K562 (cell line): ENCODE results near the gene SLC24A3. TPM values are rescaled to one million over a fixed set of nuclear protein-coding genes. Genes with fewer than 3 reads are reported as not detected.

Source experiments
- ATAC-seq: fragments of 200-7000 bp; cut with Tn5 transposase; 3 replicates; pipeline ENCODE4 v1.9.1; 2020; ENCODE audit warnings: moderate library complexity
- BruUV-seq: library from RNA; stranded (reverse); fragments of 400-500 nt; replicated peaks from 2 replicates; lab custom pipeline; 2021; lab: Mats Ljungman, UMichigan
- CTCF ChIA-PET: fragments of 300-600 bp; formaldehyde crosslinking; extraction: SDS; loops from one replicate; lab custom pipeline; 2021; ENCODE audit warnings: low intra/inter-chr PET ratio; lab: Yijun Ruan, JAX
- POLR2A ChIA-PET: fragments of 300-600, 350-650 bp; sonication (Branson Sonifier 250); formaldehyde crosslinking; extraction: SDS; loops from one replicate; lab custom pipeline; 2021; ENCODE audit warnings: antibody characterized with exemption, inconsistent platforms; lab: Yijun Ruan, JAX
- DNase-seq, 4 experiments: peaks; one replicate each; pipeline versions ENCODE4 v3.0.0 to v3.0.0-alpha.2; 2011 to 2018; ENCODE audit warnings: low spot score in 3 of 4, mixed read lengths in 3 of 4; ENCODE audit errors: extremely low read depth in 1 of 4
- FAIRE-seq: peaks from 2 replicates; lab custom pipeline; 2011; peaks lifted over from hg19 to GRCh38; lab: Jason Lieb, UNC
- H2AFZ ChIP-seq: 2 replicates; pipeline ENCODE4 v1.6.0; 2011; ENCODE audit warnings: low read depth, low read length, control low read depth, inconsistent platforms
- H3K27ac ChIP-seq: fragments of 200-600 bp; 3 replicates; pipeline ENCODE4 v1.8.0; 2011; ENCODE audit warnings: low read depth, mild to moderate bottlenecking, control low read depth, inconsistent platforms, low read length, moderate library complexity, mixed read lengths; ENCODE audit errors: extremely low read depth
- H3K27me3 ChIP-seq, 2 experiments: fragments of 300-600 bp in 1 of 2; 2 replicates in 1 of 2; 3 replicates in 1 of 2; pipeline versions ENCODE4 v1.6.0 to v1.8.0; 2011; ENCODE audit warnings: inconsistent platforms in 2 of 2, low read length in 2 of 2, mild to moderate bottlenecking in 1 of 2, mixed read lengths in 1 of 2, moderate library complexity in 1 of 2; ENCODE audit not compliant: control insufficient read depth in 2 of 2, insufficient read depth in 2 of 2
- H3K36me3 ChIP-seq: fragments of 300-600 bp; 3 replicates; pipeline ENCODE4 v1.8.0; 2011; ENCODE audit warnings: mild to moderate bottlenecking, low read length, inconsistent platforms; ENCODE audit not compliant: control insufficient read depth, insufficient read depth
- H3K4me1 ChIP-seq, 2 experiments: fragments of 200-600 bp in 1 of 2; replicated peaks in 1 of 2; 2 replicates in 1 of 2; 3 replicates in 1 of 2; pipeline versions ENCODE4 v1.5.1 to v1.8.0; 2011; ENCODE audit warnings: inconsistent platforms in 2 of 2, low read length in 2 of 2, mild to moderate bottlenecking in 1 of 2, mixed read lengths in 1 of 2, moderate library complexity in 1 of 2; ENCODE audit not compliant: control insufficient read depth in 2 of 2, insufficient read depth in 2 of 2
- H3K4me2 ChIP-seq: 2 replicates; pipeline ENCODE4 v1.6.1; 2011; ENCODE audit warnings: low read length, control low read depth, inconsistent platforms, mixed read lengths; ENCODE audit not compliant: insufficient read depth
- H3K4me3 ChIP-seq: fragments of 200-600 bp; sonication (generic), shearing (Covaris generic); 2 replicates; pipeline ENCODE4 v1.5.1; 2016; ENCODE audit warnings: control low read depth, inconsistent platforms
- H3K79me2 ChIP-seq: fragments of 200-600 bp; 3 replicates; pipeline ENCODE4 v1.8.0; 2011; ENCODE audit warnings: low read length, inconsistent platforms; ENCODE audit not compliant: control insufficient read depth, insufficient read depth
- H3K9ac ChIP-seq, 2 experiments: 2 replicates each; pipeline versions ENCODE4 v1.6.0 to v1.6.1; 2011; ENCODE audit warnings: low read depth in 2 of 2, low read length in 2 of 2, control low read depth in 1 of 2, inconsistent platforms in 1 of 2, mild to moderate bottlenecking in 1 of 2, mixed read lengths in 1 of 2; ENCODE audit not compliant: insufficient read depth in 1 of 2
- H3K9me1 ChIP-seq: one replicate; pipeline ENCODE4 v1.6.0; 2011; ENCODE audit warnings: inconsistent platforms, mild to moderate bottlenecking, low read length, moderate library complexity; ENCODE audit not compliant: control insufficient read depth, insufficient read depth
- H3K9me3 ChIP-seq: replicated peaks from 2 replicates; pipeline ENCODE4 v1.5.1; 2011; ENCODE audit warnings: low read depth, low read length, inconsistent platforms; ENCODE audit not compliant: control insufficient read depth, insufficient read depth
- H4K20me1 ChIP-seq: replicated peaks from 2 replicates; pipeline ENCODE4 v1.6.1; 2011; ENCODE audit warnings: low read length, inconsistent platforms, mixed read lengths; ENCODE audit not compliant: control insufficient read depth, insufficient read depth
- ARNT ChIP-seq, 2 experiments: fragments of 450-650 bp; IDR thresholded peaks; 2 replicates each; pipeline ENCODE4 v1.6.1; 2016; ENCODE audit warnings: mild to moderate bottlenecking in 1 of 2
- LARP7 ChIP-seq: fragments of 450-650 bp; IDR thresholded peaks from 2 replicates; pipeline ENCODE4 v1.6.1; 2016
- LEF1 ChIP-seq: fragments of 450-650 bp; IDR thresholded peaks from 2 replicates; pipeline ENCODE4 v1.6.1; 2016; ENCODE audit warnings: mild to moderate bottlenecking
- MEIS2 ChIP-seq: fragments of 450-650 bp; IDR thresholded peaks from 2 replicates; pipeline ENCODE4 v1.6.1; 2014; ENCODE audit warnings: mild to moderate bottlenecking; ENCODE audit not compliant: partially characterized antibody
- NEUROD1 ChIP-seq: fragments of 150-350 bp; IDR thresholded peaks from 2 replicates; pipeline ENCODE4 v1.6.1; 2014; ENCODE audit warnings: borderline replicate concordance, low read length, low read depth; ENCODE audit not compliant: partially characterized antibody
- SETDB1 ChIP-seq: IDR thresholded peaks from one replicate; pipeline ENCODE4 v1.6.1; 2012; ENCODE audit warnings: low read length, control low read depth, inconsistent platforms
- SPI1 ChIP-seq: IDR thresholded peaks from 2 replicates; pipeline ENCODE4 v1.6.1; 2011; ENCODE audit warnings: low read depth, low read length, control low read depth, borderline replicate concordance
- TAF1 ChIP-seq: IDR thresholded peaks from 2 replicates; pipeline ENCODE4 v1.6.1; 2011; ENCODE audit warnings: mild to moderate bottlenecking, low read length, moderate library complexity; ENCODE audit not compliant: insufficient read depth, control insufficient read depth, severe bottlenecking; ENCODE audit errors: extremely low read depth
- TCF7L2 ChIP-seq: fragments of 150-350 bp; IDR thresholded peaks from 2 replicates; pipeline ENCODE4 v1.6.1; 2016; ENCODE audit warnings: low read depth, mild to moderate bottlenecking, low read length, moderate library complexity
- U2AF2 ChIP-seq: fragments of 200-400 bp; formaldehyde crosslinking; optimal IDR thresholded peaks from 2 replicates; pipeline ENCODE3; 2017; ENCODE audit warnings: low read depth, mild to moderate bottlenecking, low read length
- ZNF121 ChIP-seq: sonication (generic); formaldehyde crosslinking; conservative IDR thresholded peaks from 2 replicates; pipeline ENCODE4 v1.8.0; 2022; ENCODE audit warnings: missing genetic modification reagents
- ZNF174 ChIP-seq: fragments of 250-450 bp; sonication (Bioruptor Pico); IDR thresholded peaks from 2 replicates; pipeline ENCODE4 v1.4.0; 2020; ENCODE audit warnings: mild to moderate bottlenecking
- WGBS: fragments of 100-300 bp; shearing (Covaris generic); methylation state at CpG from one replicate; pipeline ENCODE4 v1.1.6; 2016; ENCODE audit warnings: low coverage, mixed read lengths; ENCODE audit not compliant: insufficient coverage; ENCODE audit errors: missing lambda C conversion rate; 5-methylcytosine and 5-hydroxymethylcytosine counted together
- in situ Hi-C: fragments of 300-500 bp; cut with MboI; formaldehyde crosslinking; loops from 4 replicates; pipeline ENCODE4 v1.15.0; 2018; ENCODE audit warnings: inconsistent platforms, mixed read lengths
- intact Hi-C: fragments of 100-400 bp; cut with micrococcal nuclease; formaldehyde crosslinking; loops from 2 replicates; pipeline ENCODE4 v1.14.2; 2022
- polyA plus RNA-seq, 8 experiments: library from polyadenylated mRNA; depleted of rRNA in 4 of 8; stranded (reverse) in 5 of 8; unstranded in 3 of 8; fragments of >200 nt; fragmentation: Nextera tagmentation in 2 of 8; fragmentation: Illumina TruSeq in 1 of 8; extraction: Ambion mirVana in 2 of 8; extraction: Trizol in 1 of 8; gene quantifications; 2 replicates each; pipeline versions ENCODE4 v1.2.1 to v1.2.3, GENCODE V29; 2011 to 2014; ENCODE audit warnings: inconsistent platforms in 1 of 8, missing spikeins in 1 of 8
- total RNA-seq, 7 experiments: library from RNA; depleted of rRNA in 6 of 7; stranded (reverse); fragments of >200 nt in 6 of 7; fragmentation: Illumina TruSeq in 2 of 7; extraction: Trizol in 2 of 7; gene quantifications; 2 replicates each; pipeline versions ENCODE4 v1.2.1 to v1.2.3, GENCODE V29; 2011 to 2021; ENCODE audit warnings: low replicate concordance in 1 of 7
- TF ChIP-seq, protein P1 (sequence below), 3 experiments: fragments of 200-800 bp in 1 of 3; fragments of 250-450 bp in 1 of 3; fragments of 450-650 bp in 1 of 3; sonication (Bioruptor Pico) in 1 of 3; sonication (Bioruptor generic) in 1 of 3; formaldehyde crosslinking in 1 of 3; IDR thresholded peaks; 2 replicates each; pipeline versions ENCODE4 v1.6.1 to v1.8.0; 2016 to 2022; ENCODE audit warnings: mild to moderate bottlenecking in 2 of 3, missing genetic modification characterization in 2 of 3, missing compliant biosample characterization in 1 of 3, moderate library complexity in 1 of 3
- TF ChIP-seq, protein P2 (sequence below): fragments of 250-450 bp; sonication (Bioruptor Pico); IDR thresholded peaks from 2 replicates; pipeline ENCODE4 v1.8.0; 2022; ENCODE audit warnings: moderate library complexity, mild to moderate bottlenecking, inconsistent platforms
- TF ChIP-seq, protein P3 (sequence below): fragments of 200-800 bp; sonication (Bioruptor generic); IDR thresholded peaks from 2 replicates; pipeline ENCODE4 v1.6.1; 2017; ENCODE audit warnings: missing genetic modification characterization, missing compliant biosample characterization

The SLC24A3 gene
- total and polyA plus RNA-seq, 9 of the 15 experiments (the other 6 are each of a cell fraction or from before 2014, with no cell fraction given) = not detected

DNA sequence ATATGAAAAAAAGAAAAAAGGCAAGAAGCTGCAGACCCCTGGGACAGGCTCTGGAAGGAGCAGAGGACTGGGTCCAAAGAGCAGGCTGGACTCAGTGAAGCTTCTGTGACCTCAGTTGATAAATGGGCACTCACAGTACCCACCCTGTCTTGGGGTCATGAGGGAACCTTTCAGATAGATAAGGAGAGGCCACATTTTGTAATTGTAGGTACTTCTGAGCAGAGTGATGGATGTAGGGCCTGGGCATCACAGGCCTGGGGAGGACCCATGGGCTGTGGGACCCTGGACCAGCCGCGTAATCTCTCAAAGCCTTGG, 79.3 kb downstream of the SLC24A3 start (continued):
- TF ChIP-seq TAF1 (no peak), LARP7 (no peak), LEF1 (no peak)

DNA sequence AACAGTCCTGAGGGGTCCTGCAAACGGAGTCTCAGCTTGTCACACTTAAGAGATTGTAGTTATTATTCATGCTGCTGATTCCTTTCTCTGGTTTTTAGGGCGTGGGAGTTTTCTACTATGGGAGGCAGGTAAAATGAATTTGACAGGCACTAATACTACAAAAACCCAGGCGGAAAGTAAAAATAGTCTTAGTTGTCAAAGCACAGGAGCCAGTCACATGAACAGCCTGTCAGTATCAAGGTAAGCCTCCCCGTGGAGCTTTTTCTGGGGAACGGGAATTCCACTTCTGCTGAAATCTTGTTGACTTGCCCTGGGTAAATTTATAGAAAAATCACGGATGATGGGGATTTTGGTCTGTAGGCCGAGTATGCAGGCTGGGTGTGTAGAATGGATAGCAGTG, 79.8 kb downstream of the SLC24A3 start:
- BruUV-seq = no TSS peak
- no peak for TF ChIP-seq NEUROD1
- no peak for TF ChIP-seq SPI1
- TF ChIP-seq ARNT (IDR thresholded peaks at IDR 0.05) = no peak
- TF ChIP-seq TCF7L2 = no peak
- TF ChIP-seq ZNF174 (CRISPR knock-in tag) = no peak
- no peak for TF ChIP-seq SETDB1
- TF ChIP-seq U2AF2 = no peak
- TF ChIP-seq, protein P1, sequence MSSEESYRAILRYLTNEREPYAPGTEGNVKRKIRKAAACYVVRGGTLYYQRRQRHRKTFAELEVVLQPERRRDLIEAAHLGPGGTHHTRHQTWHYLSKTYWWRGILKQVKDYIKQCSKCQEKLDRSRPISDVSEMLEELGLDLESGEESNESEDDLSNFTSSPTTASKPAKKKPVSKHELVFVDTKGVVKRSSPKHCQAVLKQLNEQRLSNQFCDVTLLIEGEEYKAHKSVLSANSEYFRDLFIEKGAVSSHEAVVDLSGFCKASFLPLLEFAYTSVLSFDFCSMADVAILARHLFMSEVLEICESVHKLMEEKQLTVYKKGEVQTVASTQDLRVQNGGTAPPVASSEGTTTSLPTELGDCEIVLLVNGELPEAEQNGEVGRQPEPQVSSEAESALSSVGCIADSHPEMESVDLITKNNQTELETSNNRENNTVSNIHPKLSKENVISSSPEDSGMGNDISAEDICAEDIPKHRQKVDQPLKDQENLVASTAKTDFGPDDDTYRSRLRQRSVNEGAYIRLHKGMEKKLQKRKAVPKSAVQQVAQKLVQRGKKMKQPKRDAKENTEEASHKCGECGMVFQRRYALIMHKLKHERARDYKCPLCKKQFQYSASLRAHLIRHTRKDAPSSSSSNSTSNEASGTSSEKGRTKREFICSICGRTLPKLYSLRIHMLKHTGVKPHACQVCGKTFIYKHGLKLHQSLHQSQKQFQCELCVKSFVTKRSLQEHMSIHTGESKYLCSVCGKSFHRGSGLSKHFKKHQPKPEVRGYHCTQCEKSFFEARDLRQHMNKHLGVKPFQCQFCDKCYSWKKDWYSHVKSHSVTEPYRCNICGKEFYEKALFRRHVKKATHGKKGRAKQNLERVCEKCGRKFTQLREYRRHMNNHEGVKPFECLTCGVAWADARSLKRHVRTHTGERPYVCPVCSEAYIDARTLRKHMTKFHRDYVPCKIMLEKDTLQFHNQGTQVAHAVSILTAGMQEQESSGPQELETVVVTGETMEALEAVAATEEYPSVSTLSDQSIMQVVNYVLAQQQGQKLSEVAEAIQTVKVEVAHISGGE (CRISPR knock-in tag; IDR thresholded peaks at IDR 0.05) = no peak
- TF ChIP-seq, protein P2, sequence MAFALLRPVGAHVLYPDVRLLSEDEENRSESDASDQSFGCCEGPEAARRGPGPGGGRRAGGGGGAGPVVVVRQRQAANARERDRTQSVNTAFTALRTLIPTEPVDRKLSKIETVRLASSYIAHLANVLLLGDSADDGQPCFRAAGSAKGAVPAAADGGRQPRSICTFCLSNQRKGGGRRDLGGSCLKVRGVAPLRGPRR = no peak
- TF ChIP-seq, protein P3, sequence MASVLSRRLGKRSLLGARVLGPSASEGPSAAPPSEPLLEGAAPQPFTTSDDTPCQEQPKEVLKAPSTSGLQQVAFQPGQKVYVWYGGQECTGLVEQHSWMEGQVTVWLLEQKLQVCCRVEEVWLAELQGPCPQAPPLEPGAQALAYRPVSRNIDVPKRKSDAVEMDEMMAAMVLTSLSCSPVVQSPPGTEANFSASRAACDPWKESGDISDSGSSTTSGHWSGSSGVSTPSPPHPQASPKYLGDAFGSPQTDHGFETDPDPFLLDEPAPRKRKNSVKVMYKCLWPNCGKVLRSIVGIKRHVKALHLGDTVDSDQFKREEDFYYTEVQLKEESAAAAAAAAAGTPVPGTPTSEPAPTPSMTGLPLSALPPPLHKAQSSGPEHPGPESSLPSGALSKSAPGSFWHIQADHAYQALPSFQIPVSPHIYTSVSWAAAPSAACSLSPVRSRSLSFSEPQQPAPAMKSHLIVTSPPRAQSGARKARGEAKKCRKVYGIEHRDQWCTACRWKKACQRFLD (CRISPR knock-in tag) = no peak
- TF ChIP-seq MEIS2 = no peak
- no peak for TF ChIP-seq ZNF121 (CRISPR knock-in tag)

More for the DNA sequence above, 79.8 kb downstream of the SLC24A3 start:
- FAIRE-seq (no peak), ATAC-seq (no peak), DNase-seq (no peak)
- H3K36me3 ChIP-seq = no peaks in the 10 kb centered on the region
- in situ Hi-C loops (no loop called here), intact Hi-C loops (no loop called here)
- H3K9me1 ChIP-seq = no peaks in the 10 kb centered on the region
- no peak overlapping the region for H3K27ac ChIP-seq
- no peaks in the 10 kb centered on the region for H4K20me1 ChIP-seq
- H2AFZ ChIP-seq = no peak overlapping the region
- H3K4me2 ChIP-seq = no peak overlapping the region
- H3K27me3 ChIP-seq = no peaks in the 10 kb centered on the region
- CTCF ChIA-PET = no interaction called here
- no peak overlapping the region for H3K4me3 ChIP-seq
- POLR2A ChIA-PET = no interaction called here
- no peaks in the 10 kb centered on the region for H3K9me3 ChIP-seq
- no peak overlapping the region for H3K9ac ChIP-seq
- 0% methylated on average over 5 of the region's 7 CpGs for WGBS
- H3K79me2 ChIP-seq = no peaks in the 10 kb centered on the region
- H3K4me1 ChIP-seq = no peaks in the 10 kb centered on the region
